ENCODE results near the gene SSUH2. TPM values are rescaled to one million over a fixed set of nuclear protein-coding genes. Genes with fewer than 3 reads are reported as not detected.

SSUH2 gene
- total and polyA plus RNA-seq, 9 of the 15 experiments (the other 6 are each of a cell fraction or from before 2014, with no cell fraction given): 0.04 to 0.17 (median 0.04) TPM; not detected in 6

GRCh38 chr3:8606701-8607231 is 37.8 kb downstream of the SSUH2 start:
- H3K36me3 ChIP-seq (ENCODE audit: control insufficient read depth, insufficient read depth, low read length): no peaks in the 10 kb centered on the region
- no peak for ATAC-seq
- FAIRE-seq: no peak
- H3K79me2 ChIP-seq (ENCODE audit: control insufficient read depth, insufficient read depth, low read length): no peaks in the 10 kb centered on the region
- no peak overlapping the region for H3K4me3 ChIP-seq
- BruUV-seq (replicated peaks): no TSS peak
- 2% methylated on average over 7 of the region's 7 CpGs for WGBS (ENCODE audit: insufficient coverage, low coverage, missing lambda C conversion rate)
- H3K4me2 ChIP-seq (ENCODE audit: insufficient read depth, low read length): no peak overlapping the region
- H4K20me1 ChIP-seq (replicated peaks; ENCODE audit: control insufficient read depth, insufficient read depth, low read length): no peaks in the 10 kb centered on the region
- intact Hi-C loops (cut with micrococcal nuclease) (no loop called here), in situ Hi-C loops (cut with MboI) (no loop called here)
- H3K9me1 ChIP-seq (ENCODE audit: control insufficient read depth, insufficient read depth, low read length): no peaks in the 10 kb centered on the region
- peaks cover 3 to 41% of the 10 kb centered on the region in 2 experiments; a peak in 3 of 5 replicates for H3K27me3 ChIP-seq (ENCODE audit: control insufficient read depth in 2 of 2, insufficient read depth in 2 of 2, low read length in 2 of 2)
- CTCF ChIA-PET (ENCODE audit: low intra/inter-chr PET ratio): interaction anchor here (1.3 kb wide), 1 partner anchor 125 kb away, joined by 4 read pairs; no protein-coding TSS in a partner anchor
- POLR2A ChIA-PET: interaction anchor here (0.6 to 1.8 kb wide), 2 partner anchors 11 kb away, joined by 3 to 4 read pairs; no protein-coding TSS in a partner anchor
- no peak for DNase-seq (ENCODE audit: extremely low read depth in 1 of 4, low spot score in 3 of 4)
- H3K9me3 ChIP-seq (replicated peaks; ENCODE audit: control insufficient read depth, insufficient read depth, low read depth, low read length): no peaks in the 10 kb centered on the region
- no peak overlapping the region for H3K9ac ChIP-seq (ENCODE audit: insufficient read depth in 1 of 2, low read depth in 2 of 2, low read length in 2 of 2)
- no peaks in the 10 kb centered on the region for H3K4me1 ChIP-seq (replicated peaks in 1 of 2; ENCODE audit: control insufficient read depth in 2 of 2, insufficient read depth in 2 of 2, low read length in 2 of 2)
- TF ChIP-seq YY1 (IDR thresholded peaks at IDR 0.05; ENCODE audit: borderline replicate concordance in 1 of 3, control insufficient read depth in 1 of 3, extremely low read depth in 1 of 3, insufficient read depth in 3 of 3, insufficient read length in 1 of 3, insufficient replicate concordance in 2 of 3, low read depth in 1 of 3, low read length in 2 of 3) (no peak), TARDBP (IDR thresholded peaks at IDR 0.05) (no peak), SMAD3 (CRISPR knock-in tag; conservative IDR thresholded peaks at IDR 0.05) (no peak), ZNF830 (CRISPR knock-in tag; IDR thresholded peaks at IDR 0.05) (no peak), ARNT (IDR thresholded peaks at IDR 0.05) (no peak), YBX1 (IDR thresholded peaks at IDR 0.05) (no peak), ZNF668 (CRISPR knock-in tag; IDR thresholded peaks at IDR 0.05) (no peak), PBX2 (CRISPR knock-in tag; IDR thresholded peaks at IDR 0.05; ENCODE audit: low read depth) (no peak), PBX2 (tag; conservative IDR thresholded peaks at IDR 0.05; ENCODE audit: low read depth) (no peak), ZNF444 (CRISPR knock-in tag; IDR thresholded peaks at IDR 0.05) (no peak), NFYB (IDR thresholded peaks at IDR 0.05; ENCODE audit: extremely low read depth, insufficient read length) (no peak), E4F1 (CRISPR knock-in tag; IDR thresholded peaks at IDR 0.05; ENCODE audit: borderline replicate concordance) (no peak), ETV1 (tag; conservative IDR thresholded peaks at IDR 0.05; ENCODE audit: low read depth) (no peak), HDAC8 (tag; IDR thresholded peaks at IDR 0.05) (no peak), ZNF121 (CRISPR knock-in tag; conservative IDR thresholded peaks at IDR 0.05) (no peak), ZNF354B (CRISPR knock-in tag; IDR thresholded peaks at IDR 0.05) (no peak), SREBF2 (CRISPR knock-in tag; IDR thresholded peaks at IDR 0.05) (no peak), C11orf30 (IDR thresholded peaks at IDR 0.05; ENCODE audit: low read depth) (no peak), MECOM (CRISPR knock-in tag; IDR thresholded peaks at IDR 0.05) (no peak)
- H3K27ac ChIP-seq (ENCODE audit: extremely low read depth, low read depth, low read length): no peak overlapping the region
- no peak overlapping the region for H2AFZ ChIP-seq (ENCODE audit: low read depth, low read length)

Measured in K562 (cell line).